HG03060 (cell line): Measurements from ENCODE around the gene ADSL.
A peak's percentile ranks its signal among the peaks of the same experiment; 100 is the strongest.

ENCODE experiments used
- ATAC-seq: cut with Tn5 transposase; IDR thresholded peaks from one replicate; pipeline ENCODE4 v1.9.1; 2021; ENCODE audit warnings: low read depth, moderate number of reproducible peaks; ENCODE audit not compliant: unreplicated experiment

Gene ADSL

DNA sequence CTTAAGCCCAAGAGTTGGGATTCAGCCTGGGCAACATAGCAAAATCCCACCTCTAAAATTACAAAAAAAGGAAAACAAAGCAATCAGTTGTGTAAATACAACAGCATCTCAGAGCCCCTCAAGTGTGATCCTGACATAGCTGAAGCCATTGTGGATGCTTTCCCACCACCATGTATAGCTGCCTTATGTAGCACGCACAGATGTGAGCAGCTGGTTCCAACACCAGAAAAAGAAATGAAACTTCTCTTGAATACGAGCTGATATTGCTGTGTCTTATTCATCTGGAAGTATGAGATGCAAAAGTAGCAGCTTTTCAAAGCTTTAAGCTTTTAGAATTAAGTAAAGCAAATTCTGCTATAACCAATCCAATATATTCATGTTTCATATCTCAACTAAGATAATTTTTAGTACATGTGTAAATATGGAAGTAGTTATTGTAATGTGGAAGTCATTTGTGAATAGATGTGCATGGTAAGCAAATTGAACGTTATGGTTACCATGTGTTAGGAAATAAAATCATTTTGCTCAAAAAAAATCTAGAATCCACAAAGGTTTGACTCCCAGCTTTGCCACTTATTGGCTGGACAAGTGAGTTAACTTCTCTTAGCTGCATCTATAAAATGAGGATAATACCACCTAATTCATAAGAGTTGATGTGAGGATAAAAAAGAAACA, 87.3 kb downstream of the ADSL start:
- ATAC-seq, result no peak

DNA sequence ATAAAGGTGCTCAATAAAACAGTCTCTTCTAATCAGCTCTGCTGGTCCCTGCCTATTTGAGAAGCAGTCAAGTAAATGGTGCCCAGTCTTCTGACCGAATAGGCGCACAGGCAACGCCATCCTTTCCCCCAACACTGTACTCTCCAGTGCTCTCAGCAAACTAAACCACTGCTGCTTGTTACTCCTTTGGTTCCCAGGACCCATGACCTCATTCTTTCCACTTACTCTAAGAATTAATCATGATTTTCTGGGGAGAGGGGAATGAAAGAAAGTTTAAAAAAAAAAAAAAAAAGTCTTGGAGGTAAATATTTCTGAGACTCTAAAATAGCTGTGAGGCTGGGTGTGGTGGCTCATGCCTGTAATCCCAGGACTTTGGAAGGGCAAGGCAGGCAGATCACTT, 87.8 kb downstream of the ADSL start:
- ATAC-seq, result no peak

DNA sequence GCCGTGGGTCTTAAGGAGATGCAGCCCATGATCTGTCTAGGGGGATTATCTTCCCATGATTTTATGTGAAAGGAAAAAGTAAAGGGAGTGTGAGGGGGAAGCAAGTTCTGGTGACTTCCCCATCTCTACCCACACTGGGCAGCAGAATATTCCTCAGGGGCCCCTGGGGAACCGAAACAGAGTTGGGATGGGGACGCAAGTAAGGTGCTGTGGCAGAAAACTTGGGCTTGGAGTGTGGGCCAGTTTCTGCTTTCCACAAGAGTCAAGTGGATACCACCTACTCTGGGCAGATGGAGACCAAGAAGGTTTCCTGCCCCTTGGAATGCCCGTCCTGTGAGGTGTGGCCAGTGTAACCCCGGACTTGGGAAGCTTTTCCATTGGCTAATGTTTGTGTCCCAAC, 88.4 kb downstream of the ADSL start:
- no peak for ATAC-seq

DNA sequence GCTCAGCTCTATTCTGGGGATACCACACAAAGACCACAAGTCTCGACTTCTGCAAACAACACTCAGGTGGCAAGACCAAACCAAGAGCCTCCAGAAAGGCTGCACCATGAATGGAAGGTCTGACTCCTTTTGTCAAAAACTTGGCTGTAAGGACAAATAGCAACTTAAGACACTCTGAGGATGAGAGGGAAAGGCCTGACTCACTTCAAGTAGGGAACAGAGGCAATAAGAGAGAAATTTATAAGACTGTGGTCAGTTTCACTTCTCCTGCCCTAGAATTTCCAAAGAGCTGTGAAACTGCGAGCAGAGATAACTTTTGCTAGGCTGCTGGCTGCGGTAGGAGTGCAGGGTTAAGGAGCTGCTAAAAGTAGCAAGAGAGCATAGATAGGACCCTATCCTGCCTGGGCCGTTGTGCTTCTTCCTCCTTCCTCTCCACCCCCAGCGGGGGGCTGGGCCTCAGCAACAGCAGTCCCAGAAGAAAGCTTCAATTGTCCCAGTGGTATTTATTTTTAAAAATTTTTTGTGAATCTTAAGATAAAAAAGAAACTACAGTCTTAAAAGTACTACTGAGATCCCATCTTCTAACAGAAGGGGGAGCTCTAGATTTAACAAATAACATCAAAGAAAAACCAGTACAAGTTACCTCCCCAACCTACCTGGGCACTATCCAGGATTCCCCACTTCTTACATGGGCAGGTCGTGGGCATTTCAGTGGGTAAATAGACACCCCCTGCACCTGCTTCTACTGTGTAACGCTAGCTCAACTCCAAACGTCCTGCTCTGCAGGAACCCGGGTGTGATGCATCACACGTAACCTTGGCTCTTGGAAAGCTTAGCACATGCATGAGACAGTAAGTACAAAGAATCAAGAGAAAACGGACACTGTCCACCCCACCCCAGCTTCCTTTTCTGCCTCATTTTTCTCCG, 90.5 kb downstream of the ADSL start:
- ATAC-seq, result peak; percentile 42
